ENCODE data around the gene NXPH3. TPM values are rescaled to one million over a fixed set of nuclear protein-coding genes. Genes with fewer than 3 reads are reported as not detected.
"Not testable (repeated sequence)": the region's sequence is repeated elsewhere in the genome, so short reads cannot be mapped to it uniquely, and the experiment has no call there.

Gene NXPH3
- total RNA-seq, 2 donors from 2014 or later: 0.44 to 1.2 TPM

DNA sequence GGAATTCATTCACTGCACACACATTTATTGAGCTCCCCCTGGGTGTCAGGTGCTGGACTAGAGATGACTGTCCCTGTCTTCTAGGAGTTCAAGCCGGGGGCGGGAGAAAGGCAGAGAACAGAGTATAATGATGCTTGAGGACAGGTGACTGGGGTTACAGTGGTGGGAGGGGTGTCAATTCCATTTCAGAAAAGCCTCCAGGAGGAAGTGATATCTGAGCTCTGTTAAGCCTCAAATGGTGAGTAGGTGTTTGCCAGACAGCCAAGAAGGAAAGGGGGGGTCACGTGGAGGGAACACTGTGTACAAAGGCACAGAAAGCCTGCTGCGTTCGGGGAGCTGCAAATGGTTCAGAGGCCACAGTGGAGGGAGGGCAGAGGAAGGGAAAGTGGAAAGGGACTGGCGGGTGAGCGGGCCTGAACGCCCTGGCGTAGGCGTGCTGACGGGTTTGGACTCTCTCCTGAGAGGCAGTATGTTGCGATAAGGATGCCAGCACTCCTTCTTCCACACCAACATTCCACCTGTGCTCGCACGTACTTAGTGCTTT lies 9.7 kb upstream of the NXPH3 start:
- DNase-seq: no peak
- Mint-ChIP-seq H3K9me3 (no peaks in the 10 kb centered on the region), H3K4me3 (no peak overlapping the region), H3K4me1 (ENCODE audit: low read depth) (peaks cover 34% of the 10 kb centered on the region), H3K27me3 (ENCODE audit: low read depth) (peaks cover 19% of the 10 kb centered on the region), H3K36me3 (ENCODE audit: insufficient read depth in 2 of 2) (no peaks in the 10 kb centered on the region), H3K27ac (no peak overlapping the region)
- no peak for ATAC-seq (replicated peaks in 1 of 2)

GRCh38 chr17:49566668-49567071 lies 9.0 kb upstream of the NXPH3 start:
- no peak for DNase-seq
- Mint-ChIP-seq H3K4me3 (no peak overlapping the region), H3K4me1 (ENCODE audit: low read depth) (peaks cover 40% of the 10 kb centered on the region)

GRCh38 chr17:49567104-49567521 lies 8.6 kb upstream of the NXPH3 start:
- no peak for ATAC-seq (replicated peaks in 1 of 2)
- no peaks in the 10 kb centered on the region for H3K9me3 Mint-ChIP-seq
- DNase-seq: no peak
- H3K27ac Mint-ChIP-seq: no peak overlapping the region
- H3K4me3 Mint-ChIP-seq: no peak overlapping the region
- H3K27me3 Mint-ChIP-seq (ENCODE audit: low read depth): peaks cover 30% of the 10 kb centered on the region
- H3K36me3 Mint-ChIP-seq (ENCODE audit: insufficient read depth in 2 of 2): no peaks in the 10 kb centered on the region
- peaks cover 45% of the 10 kb centered on the region for H3K4me1 Mint-ChIP-seq (ENCODE audit: low read depth)

More at GRCh38 chr17:49566668-49567071, 9.0 kb upstream of the NXPH3 start:
- H3K9me3 Mint-ChIP-seq: no peaks in the 10 kb centered on the region
- peaks cover 26% of the 10 kb centered on the region for H3K27me3 Mint-ChIP-seq (ENCODE audit: low read depth)
- ATAC-seq (replicated peaks in 1 of 2): no peak
- no peak overlapping the region for H3K27ac Mint-ChIP-seq
- H3K36me3 Mint-ChIP-seq (ENCODE audit: insufficient read depth in 2 of 2): no peaks in the 10 kb centered on the region

GRCh38 chr17:49567871-49568694 lies 7.6 kb upstream of the NXPH3 start:
- no peak overlapping the region for H3K27ac Mint-ChIP-seq
- DNase-seq: peak; percentile 88 to 93
- peak; percentile 58 to 69 for ATAC-seq (replicated peaks in 1 of 2)
- no peaks in the 10 kb centered on the region for H3K9me3 Mint-ChIP-seq
- no peaks in the 10 kb centered on the region for H3K36me3 Mint-ChIP-seq (ENCODE audit: insufficient read depth in 2 of 2)
- peaks cover 46% of the 10 kb centered on the region for H3K4me1 Mint-ChIP-seq (ENCODE audit: low read depth)
- peaks cover 39% of the 10 kb centered on the region for H3K27me3 Mint-ChIP-seq (ENCODE audit: low read depth)
- H3K4me3 Mint-ChIP-seq: peak overlapping the region; percentile 74 to 77

DNA sequence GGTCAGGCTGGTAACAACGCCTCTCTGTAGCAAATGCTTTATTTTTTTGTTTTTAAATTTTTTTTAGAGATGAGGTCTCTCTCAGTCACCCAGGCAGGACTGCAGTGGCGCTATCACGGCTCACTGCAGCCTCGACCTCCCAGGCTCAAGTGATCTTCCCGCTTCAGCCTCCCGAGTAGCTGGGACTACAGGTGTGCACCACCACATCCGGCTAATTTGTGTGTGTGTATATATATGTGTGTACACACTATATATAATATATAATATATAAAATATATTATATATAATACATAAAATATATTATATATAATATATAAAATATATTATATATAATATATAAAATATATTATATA lies 7.0 kb upstream of the NXPH3 start:
- Mint-ChIP-seq H3K4me1 (ENCODE audit: low read depth) (peaks cover 46% of the 10 kb centered on the region), H3K27me3 (ENCODE audit: low read depth) (peaks cover 44% of the 10 kb centered on the region), H3K4me3 (peak overlapping the region; percentile 74 to 77)
- not testable (repeated sequence) for DNase-seq; ATAC-seq (replicated peaks in 1 of 2); H3K9me3 Mint-ChIP-seq; H3K36me3 Mint-ChIP-seq (ENCODE audit: insufficient read depth in 2 of 2); H3K27ac Mint-ChIP-seq

GRCh38 chr17:49570540-49571242 lies 5.0 kb upstream of the NXPH3 start:
- peaks cover 44% of the 10 kb centered on the region for H3K4me1 Mint-ChIP-seq (ENCODE audit: low read depth)
- H3K4me3 Mint-ChIP-seq: peak overlapping the region; percentile 92 to 93
- H3K9me3 Mint-ChIP-seq: no peaks in the 10 kb centered on the region
- H3K27me3 Mint-ChIP-seq (ENCODE audit: low read depth): peaks cover 59% of the 10 kb centered on the region
- H3K36me3 Mint-ChIP-seq (ENCODE audit: insufficient read depth in 2 of 2): no peaks in the 10 kb centered on the region
- H3K27ac Mint-ChIP-seq: no peak overlapping the region
- no peak for ATAC-seq (replicated peaks in 1 of 2)
- no peak for DNase-seq

DNA sequence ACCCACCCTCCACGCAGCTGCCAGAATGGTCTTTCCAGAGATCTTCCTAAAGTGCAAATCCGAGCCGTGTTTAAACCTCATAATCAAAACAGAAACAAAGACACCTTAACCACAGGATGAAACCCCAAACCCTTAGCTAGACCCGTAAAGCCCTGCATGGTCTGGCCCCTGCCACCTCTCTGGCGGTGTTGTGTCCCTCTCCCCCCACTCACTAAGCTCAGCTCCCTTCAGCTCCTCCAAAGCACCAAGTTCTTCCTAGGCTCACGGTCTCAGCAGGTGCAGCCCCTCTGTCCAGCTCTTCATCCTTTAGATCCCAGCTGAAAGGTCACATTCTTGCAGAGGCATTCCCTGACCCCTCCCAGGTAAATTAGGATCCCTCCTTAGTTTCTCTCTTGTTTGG lies 4.4 kb upstream of the NXPH3 start:
- DNase-seq (no peak), ATAC-seq (replicated peaks in 1 of 2) (no peak)
- Mint-ChIP-seq H3K36me3 (ENCODE audit: insufficient read depth in 2 of 2) (no peaks in the 10 kb centered on the region), H3K9me3 (no peaks in the 10 kb centered on the region), H3K27ac (no peak overlapping the region), H3K27me3 (ENCODE audit: low read depth) (peaks cover 55% of the 10 kb centered on the region), H3K4me1 (ENCODE audit: low read depth) (peaks cover 38% of the 10 kb centered on the region), H3K4me3 (peak overlapping the region in 1 of 2 donors; percentile 5)

DNA sequence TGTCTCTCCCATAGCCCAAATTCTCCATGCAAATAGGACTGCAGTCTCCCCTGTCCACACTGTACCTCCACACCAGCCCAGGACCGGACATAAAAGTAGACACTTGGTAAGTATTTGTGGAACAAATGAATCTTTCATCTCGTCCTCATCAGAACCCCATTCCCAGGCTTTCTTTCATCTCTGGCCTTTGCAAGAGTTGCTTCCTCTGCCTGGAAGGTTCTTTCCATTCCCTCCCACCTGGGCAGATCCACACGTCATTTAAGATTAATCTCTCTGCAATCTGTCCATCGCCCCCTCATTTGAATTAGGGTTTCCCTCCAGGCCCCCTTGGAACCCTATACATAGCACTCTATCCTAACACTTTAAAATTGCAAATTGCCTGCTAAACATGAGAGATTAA lies 3.9 kb upstream of the NXPH3 start:
- DNase-seq (no peak), ATAC-seq (replicated peaks in 1 of 2) (no peak)
- H3K27ac Mint-ChIP-seq: no peak overlapping the region
- peaks cover 55% of the 10 kb centered on the region for H3K27me3 Mint-ChIP-seq (ENCODE audit: low read depth)
- peaks cover 38% of the 10 kb centered on the region for H3K4me1 Mint-ChIP-seq (ENCODE audit: low read depth)
- no peak overlapping the region for H3K4me3 Mint-ChIP-seq
- no peaks in the 10 kb centered on the region for H3K9me3 Mint-ChIP-seq
- H3K36me3 Mint-ChIP-seq (ENCODE audit: insufficient read depth in 2 of 2): no peaks in the 10 kb centered on the region

GRCh38 chr17:49572226-49572625 lies 3.4 kb upstream of the NXPH3 start:
- H3K36me3 Mint-ChIP-seq (ENCODE audit: insufficient read depth in 2 of 2): no peaks in the 10 kb centered on the region

DNA sequence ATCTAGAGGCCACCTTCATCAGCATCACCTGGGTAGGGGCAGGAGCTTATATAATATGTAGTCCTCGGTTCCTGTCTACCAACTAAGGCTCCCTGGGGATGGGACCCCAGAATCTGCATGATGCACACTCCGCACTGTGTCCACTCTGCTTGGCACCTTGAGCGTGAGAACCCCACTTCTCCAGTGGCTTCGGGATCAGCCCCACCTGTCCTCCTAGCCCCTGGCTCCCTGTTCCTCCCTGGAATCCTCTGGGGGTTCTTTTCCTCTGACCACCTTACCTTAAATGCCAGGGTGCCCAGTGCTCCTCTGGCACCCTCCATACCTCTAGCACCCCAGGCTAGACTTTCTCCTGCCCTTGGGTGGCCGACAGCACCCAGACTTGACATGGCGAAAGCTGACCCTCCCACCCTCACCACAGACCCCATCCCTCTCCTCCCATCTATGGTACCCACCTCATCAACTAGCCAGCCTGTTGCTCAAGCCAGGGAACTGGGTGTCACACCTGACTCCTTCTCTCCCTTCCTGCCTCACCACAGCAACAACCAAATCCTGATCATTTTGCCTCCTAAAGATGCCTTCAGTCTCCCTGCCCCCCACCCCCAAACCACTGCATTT lies 2.8 kb upstream of the NXPH3 start:
- peaks cover 63% of the 10 kb centered on the region for H3K27me3 Mint-ChIP-seq (ENCODE audit: low read depth)
- H3K27ac Mint-ChIP-seq: no peak overlapping the region

More at GRCh38 chr17:49572226-49572625, 3.4 kb upstream of the NXPH3 start:
- Mint-ChIP-seq H3K9me3 (no peaks in the 10 kb centered on the region), H3K4me3 (no peak overlapping the region), H3K27me3 (ENCODE audit: low read depth) (peaks cover 56% of the 10 kb centered on the region), H3K27ac (no peak overlapping the region), H3K4me1 (ENCODE audit: low read depth) (peaks cover 42% of the 10 kb centered on the region)
- DNase-seq (no peak), ATAC-seq (replicated peaks in 1 of 2) (no peak)

GRCh38 chr17:49573510-49574322 lies 2.0 kb upstream of the NXPH3 start:
- no peak for DNase-seq
- ATAC-seq (replicated peaks in 1 of 2): no peak
- peaks cover 64% of the 10 kb centered on the region for H3K27me3 Mint-ChIP-seq (ENCODE audit: low read depth)
- H3K27ac Mint-ChIP-seq: no peak overlapping the region
- H3K36me3 Mint-ChIP-seq (ENCODE audit: insufficient read depth in 2 of 2): no peaks in the 10 kb centered on the region
- H3K4me3 Mint-ChIP-seq: no peak overlapping the region
- H3K9me3 Mint-ChIP-seq: no peaks in the 10 kb centered on the region
- peaks cover 32% of the 10 kb centered on the region for H3K4me1 Mint-ChIP-seq (ENCODE audit: low read depth)

More for the DNA sequence above, 2.8 kb upstream of the NXPH3 start:
- Mint-ChIP-seq H3K9me3 (no peaks in the 10 kb centered on the region), H3K36me3 (ENCODE audit: insufficient read depth in 2 of 2) (no peaks in the 10 kb centered on the region), H3K4me3 (no peak overlapping the region), H3K4me1 (ENCODE audit: low read depth) (peaks cover 37% of the 10 kb centered on the region)
- ATAC-seq (replicated peaks in 1 of 2) (no peak), DNase-seq (no peak)

GRCh38 chr17:49574323-49574781 lies 1.3 kb upstream of the NXPH3 start:
- H3K9me3 Mint-ChIP-seq: no peaks in the 10 kb centered on the region
- peaks cover 64% of the 10 kb centered on the region for H3K27me3 Mint-ChIP-seq (ENCODE audit: low read depth)
- H3K4me1 Mint-ChIP-seq (ENCODE audit: low read depth): peaks cover 32% of the 10 kb centered on the region
- H3K4me3 Mint-ChIP-seq: no peak overlapping the region
- ATAC-seq (replicated peaks in 1 of 2): no peak
- DNase-seq: no peak
- no peaks in the 10 kb centered on the region for H3K36me3 Mint-ChIP-seq (ENCODE audit: insufficient read depth in 2 of 2)
- H3K27ac Mint-ChIP-seq: no peak overlapping the region

All from activated T-cell treated with anti-CD3 and anti-CD28 coated beads, Interleukin-2, amount 50 U/mL, for 72 hours (primary cell).